GM19467 (cell line): ENCODE data around the gene ARMC5.
"Not testable (repeated sequence)": the region's sequence is repeated elsewhere in the genome, so short reads cannot be mapped to it uniquely, and the experiment has no call there.

ENCODE experiments used
- ATAC-seq: cut with Tn5 transposase; IDR thresholded peaks from one replicate; pipeline ENCODE4 v1.9.1; 2021; ENCODE audit warnings: mild to moderate bottlenecking, moderate library complexity; ENCODE audit not compliant: unreplicated experiment

The ARMC5 gene

DNA sequence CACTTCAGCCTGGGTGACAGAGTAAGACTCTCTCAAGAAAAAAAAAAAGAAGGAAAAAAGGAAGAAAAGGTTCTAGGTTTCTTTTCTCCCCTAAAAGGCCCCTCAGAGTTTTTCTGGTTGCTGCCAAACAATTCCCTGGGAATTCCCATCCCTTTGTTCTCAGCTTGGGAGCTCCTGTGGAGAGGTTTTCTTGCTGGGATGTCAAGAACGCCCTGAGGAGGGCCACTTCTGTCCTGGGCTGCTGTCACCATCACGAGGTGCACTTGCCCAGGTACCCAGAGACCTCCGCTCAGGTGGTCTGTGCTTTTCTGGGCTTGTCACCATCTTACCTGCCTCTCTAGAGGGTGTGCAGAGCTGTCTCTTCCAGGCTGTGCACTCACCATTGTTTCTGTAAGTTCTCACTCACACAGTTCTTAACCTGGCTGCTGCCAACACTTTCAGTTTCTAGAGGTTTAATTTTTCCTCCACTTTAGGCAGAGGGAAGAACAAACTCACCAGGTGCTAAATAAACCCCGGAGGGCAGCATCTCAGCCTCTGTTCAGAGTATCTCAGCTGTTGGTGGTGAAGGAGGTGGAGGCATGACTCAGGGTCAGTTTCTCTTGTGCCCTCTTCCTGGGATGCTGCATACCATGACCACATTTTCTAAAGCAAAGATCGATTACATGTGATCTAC is 28.8 kb upstream of the ARMC5 start:
- no peak for ATAC-seq

DNA sequence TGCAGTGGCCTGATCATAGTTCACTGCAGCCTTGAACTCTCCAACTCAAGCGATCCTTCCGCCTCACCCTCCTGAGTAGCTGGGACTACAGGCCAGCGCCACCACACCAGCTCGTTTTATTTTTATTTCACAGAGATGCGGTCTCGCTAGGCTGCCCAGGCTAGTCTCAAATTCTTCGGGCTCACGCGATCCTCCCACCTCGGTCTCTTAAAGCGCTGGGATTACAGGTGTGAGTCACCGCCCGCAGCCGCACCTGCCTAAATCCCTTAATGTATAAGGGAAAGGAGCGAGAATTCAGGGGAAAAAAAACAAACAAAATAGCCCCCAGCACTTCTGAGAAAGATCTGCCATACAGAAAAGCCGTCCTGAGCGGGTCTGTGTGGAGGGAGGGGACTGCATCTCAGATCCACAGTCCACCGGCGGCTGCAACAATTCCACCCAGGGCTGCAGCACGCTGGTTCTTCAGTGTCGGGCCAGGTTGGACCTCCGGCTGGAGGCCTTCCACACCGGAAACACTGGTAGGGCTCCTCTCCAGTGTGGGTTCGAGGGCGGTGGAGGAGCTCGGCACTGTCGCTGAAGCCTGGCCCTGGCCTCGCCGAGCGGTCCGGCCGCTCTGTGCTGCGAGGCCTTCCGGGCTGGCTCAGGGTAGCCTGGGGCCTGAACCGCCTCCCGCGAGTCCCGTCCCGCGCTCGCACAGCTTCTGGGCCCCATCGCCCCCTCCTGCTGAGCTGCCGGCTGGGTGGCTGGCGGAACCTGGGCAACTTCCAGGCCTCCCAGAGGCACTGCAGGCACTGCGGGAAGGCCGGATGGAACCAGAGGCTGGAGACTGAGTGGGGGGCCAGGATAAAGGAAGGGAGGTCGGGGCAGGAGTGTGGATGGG is 23.7 kb upstream of the ARMC5 start:
- no peak for ATAC-seq

DNA sequence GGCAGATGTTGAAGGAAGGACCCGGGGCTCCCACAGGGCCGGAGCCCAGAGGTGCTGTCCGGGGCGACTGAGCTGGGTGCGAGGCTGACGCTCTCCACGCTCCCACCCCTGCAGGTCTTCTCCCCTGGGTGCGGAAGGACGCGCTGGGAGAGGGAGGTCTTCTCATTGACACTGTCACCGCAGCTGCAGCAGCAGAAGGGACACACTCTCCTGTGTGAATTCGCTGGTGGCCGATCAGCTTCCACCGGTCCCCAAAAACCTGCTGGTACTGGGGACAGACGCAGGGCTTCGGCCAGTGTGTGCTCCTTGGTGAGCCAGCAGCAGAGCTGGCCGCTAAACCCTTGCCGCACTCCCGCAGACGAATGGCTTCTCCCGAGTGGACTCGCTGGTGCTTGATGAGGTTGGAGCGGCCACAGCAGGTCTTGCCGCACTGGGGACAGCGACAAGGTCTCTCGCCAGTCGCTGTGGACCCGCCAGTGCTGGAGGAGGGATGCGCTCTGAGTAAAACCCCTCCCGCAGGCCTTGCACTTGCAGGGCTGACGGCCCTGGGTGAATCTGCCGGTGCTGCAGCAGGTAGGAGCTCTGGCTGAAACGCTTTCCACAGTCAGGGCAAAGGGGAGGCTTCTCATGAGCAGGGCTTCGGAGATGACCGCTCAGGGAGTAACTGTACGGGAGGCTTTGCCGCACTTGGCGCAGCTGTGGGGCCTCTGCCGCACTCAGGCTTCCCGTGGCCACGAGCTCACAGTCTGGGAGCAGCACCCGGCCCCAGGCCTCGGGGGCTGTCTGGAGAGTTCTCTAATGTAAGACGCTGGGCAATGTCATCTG is 22.9 kb upstream of the ARMC5 start:
- ATAC-seq, result no peak

DNA sequence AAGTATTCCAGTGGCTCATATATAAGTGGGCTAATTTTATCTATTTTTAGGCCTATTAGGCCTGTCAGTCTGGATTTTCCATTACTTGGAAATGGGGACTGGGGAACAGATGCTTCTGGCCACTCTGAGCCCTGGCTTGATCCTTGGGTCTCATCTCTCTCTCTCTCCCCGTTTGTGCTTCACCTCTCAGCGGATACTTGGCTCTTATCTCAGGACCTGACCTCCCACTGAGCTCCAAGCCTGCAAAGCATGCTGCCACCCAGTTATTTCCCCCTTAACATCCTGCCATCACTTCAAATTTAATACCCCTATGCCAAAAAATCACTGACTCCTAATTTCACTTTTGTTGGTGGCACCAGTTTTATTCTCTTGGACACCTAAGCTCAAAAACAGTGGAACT is 20.9 kb upstream of the ARMC5 start:
- no peak for ATAC-seq

DNA sequence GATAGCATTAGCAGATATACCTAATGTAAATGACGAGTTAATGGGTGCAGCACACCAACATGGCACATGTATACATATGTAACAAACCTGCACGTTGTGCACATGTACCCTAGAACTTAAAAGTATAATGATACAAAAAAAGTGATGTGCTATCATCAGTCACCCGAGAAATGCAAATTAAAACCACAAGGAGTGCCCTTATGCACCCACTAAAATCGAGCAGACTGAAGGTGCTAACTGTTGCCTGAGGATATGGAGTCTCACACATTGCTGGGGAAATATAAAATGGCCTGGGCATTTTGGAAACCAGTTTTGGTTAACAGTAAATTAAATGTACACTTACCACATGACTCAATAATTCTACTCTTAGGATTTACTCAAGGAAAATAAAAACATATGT is 20.3 kb upstream of the ARMC5 start:
- ATAC-seq, result not testable (repeated sequence)

DNA sequence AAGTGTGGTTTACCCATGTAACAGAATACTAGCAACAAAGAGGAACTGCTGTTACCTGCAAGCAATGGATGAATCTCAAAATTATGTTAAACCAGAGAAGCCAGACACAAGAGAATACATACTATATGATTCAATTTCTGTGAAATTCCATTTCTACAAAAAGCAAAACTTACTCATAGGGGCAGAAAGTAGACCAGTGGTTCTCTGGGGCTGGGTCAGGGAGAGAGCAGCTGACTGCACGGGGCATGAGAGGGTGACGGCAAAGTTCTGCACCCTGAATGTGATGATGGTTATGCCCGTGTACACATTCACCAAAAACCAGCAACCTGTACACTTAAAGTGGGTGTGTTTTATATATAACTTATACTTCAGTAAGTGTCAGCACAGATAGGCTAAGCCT is 19.8 kb upstream of the ARMC5 start:
- no peak for ATAC-seq

DNA sequence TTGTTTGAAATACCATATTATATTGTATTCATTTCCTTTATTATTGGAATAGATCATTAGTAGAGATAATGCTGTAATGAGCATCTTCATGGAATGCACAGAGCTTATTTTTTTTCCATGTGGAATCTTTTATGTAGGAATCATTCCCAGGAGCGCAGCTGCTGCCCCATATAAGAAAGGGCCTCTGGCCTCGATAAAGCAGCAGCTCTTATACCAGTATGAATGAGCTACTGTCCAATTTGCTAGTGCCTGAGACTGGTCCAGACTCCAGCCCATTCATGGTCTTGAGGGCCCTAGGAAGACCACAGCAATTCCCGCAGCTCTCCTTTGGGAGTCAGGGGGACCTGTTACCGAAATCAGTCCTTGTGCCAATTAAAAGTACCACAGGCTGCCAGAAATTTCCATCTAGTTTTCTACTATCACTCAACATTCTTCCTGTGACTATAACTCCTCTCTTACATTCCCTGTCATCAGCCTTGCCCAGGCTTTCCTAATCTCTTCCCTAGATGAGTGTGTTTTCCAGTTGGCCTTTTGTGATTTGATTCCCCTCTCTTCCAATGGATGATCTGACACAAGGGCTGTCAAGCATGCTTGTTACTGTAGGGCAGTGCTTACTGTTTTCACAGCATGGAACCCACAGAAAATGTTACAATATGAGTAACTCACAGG is 18.7 kb upstream of the ARMC5 start:
- ATAC-seq, result no peak

DNA sequence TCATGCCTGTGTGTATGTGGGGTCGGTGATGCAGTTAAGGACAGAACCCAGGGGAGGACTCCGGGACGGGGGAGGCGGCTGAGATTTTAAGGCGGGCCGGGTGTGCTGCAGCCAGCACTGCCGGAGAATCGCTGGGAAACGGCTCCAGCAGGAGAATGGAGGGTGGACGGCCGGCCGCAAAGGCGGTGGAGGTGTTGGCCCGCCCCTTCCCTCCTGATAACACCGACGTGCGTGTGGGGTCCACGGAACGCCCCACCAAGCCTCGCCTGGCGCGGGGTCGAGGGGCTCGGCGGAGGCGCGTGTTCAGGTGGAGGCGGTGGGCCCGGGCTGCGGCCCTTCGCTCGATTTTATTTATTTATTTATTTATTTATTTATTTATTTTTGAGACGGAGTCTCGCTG is 17.3 kb upstream of the ARMC5 start:
- no peak for ATAC-seq

DNA sequence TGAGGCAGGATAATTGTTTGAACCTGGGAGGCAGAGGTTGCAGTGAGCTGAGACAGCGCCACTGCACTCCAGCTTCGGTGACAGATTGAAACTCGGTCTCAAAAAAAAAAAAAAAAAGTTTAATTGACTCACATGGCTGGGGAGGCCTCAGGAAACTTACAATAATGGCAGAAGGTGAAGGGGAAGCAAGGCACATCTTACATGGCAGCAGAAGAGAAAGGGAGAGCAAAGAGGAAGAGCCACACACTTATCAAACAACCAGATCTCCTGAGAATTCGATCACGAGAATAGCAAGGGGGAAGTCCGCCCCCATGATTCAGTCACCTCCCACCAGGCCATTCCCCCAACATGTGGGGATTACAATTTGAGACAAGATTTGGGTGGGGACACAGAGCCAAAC is 13.4 kb upstream of the ARMC5 start:
- ATAC-seq, result not testable (repeated sequence)

DNA sequence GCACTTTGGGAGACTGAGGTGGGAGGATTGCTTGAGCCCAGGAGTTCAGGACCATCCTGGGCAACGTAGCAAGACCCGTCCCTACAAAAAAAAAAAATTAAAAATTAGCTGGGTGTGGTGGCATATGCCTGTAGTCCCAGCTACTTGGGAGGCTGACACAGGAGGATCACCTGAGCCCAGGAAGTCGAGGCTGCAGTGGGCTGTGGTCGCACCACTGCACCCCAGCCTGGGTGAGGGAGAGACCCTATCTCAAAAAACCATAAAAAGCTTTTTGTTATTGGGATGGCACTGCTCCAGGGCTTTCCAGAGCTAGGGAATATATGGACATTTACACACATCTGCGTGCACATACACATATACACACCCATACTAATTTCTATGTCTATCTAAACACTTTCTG is 8.1 kb upstream of the ARMC5 start:
- ATAC-seq, result no peak

DNA sequence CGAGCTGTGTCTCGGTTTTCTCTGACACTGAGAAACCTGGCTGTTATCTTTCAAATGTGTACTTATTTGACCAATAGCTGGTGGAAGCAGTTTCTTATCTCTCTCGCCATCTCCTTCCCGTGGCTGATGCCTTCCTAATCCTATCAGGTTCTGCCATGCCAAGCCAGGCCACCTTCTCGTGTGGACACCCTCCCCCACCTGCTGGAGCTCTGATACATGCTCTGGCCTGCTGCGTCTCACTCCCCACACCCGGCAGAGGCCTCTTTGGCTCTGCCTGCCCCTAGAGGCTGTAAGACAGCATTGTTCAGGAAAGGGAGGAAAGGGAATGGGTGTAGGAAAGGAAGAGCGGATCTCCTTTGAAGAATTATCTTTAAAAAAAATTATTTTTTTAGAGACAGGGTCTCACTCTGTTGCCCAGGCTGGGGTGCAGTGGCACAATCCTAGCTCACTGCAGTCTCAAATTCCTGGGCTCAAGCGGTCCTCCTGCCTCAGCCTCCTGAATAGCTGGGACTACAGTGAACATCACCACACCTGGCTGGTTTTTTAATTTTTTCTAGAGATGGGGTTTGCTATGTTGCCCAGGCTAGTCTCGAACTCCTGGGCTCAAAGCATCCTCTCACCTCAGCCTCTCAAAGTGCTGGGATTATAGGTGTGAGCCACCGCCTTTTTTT is 7.5 kb upstream of the ARMC5 start:
- no peak for ATAC-seq

DNA sequence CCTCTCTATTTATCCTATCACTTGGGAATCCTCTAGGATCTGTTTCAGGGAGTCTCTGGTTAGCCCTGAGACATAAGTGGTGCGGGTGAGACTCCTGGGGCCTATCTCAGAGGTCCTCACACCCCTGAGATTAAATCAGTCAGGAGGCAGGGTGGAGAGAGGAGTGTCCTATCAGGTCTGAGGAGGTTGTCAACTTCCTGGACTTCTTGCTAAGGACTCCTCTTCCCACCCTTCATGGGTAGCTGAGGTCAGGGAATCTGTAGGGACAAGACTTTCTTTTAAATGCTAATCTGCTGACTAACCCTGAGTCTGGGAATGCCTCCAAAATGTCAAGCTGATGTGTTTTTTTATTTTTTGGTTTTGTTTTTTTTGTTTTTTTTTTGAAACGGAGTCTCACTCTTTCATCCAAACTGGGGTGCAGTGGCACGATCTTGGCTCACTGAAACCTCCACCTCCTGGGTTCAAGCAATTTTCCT is 6.6 kb upstream of the ARMC5 start:
- ATAC-seq, result no peak

DNA sequence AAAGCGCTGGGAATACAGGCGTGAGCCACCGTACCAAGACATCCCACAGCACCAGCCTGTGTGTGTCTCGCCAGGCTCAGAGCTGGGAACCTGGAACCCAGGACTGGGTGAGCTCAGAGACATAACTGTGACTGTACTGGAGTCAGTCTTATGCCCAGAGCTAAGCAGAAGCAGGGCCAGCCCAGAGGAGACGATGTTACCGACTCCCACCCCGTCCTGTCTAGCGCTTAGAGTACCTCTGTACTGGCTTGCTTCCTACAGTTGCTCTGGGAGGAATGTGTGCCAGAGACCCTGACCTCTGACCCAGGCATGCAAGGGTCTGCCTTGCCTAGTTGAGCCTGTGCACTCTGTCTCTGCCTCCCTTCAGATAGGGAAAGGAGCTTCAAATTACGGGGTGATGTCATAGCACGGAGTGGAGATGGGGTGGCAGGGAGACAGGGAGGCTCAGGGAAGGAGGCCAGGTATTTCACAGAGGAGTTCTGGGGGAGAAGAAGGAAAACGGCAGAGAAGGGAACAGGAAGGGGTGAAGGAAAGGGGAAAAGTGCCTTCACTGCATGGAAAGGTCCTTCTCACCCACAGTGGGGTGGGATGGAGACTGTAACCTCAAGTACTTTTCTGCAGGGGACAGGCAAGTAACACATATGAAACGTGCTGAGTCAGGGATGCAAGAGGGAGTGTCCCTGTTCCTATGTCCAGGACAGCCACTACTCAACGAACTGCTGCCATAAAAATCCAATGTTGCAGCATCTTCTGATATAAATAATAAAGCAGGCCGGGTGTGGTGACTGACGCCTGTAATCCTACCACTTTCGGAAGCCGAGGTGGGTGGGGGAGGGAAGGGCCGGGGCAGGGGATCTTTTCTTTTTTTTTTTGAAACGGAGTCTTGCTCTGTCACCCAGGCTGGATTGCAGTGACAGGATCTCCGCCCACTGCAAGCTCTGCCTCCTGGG is 5.8 kb upstream of the ARMC5 start:
- no peak for ATAC-seq

DNA sequence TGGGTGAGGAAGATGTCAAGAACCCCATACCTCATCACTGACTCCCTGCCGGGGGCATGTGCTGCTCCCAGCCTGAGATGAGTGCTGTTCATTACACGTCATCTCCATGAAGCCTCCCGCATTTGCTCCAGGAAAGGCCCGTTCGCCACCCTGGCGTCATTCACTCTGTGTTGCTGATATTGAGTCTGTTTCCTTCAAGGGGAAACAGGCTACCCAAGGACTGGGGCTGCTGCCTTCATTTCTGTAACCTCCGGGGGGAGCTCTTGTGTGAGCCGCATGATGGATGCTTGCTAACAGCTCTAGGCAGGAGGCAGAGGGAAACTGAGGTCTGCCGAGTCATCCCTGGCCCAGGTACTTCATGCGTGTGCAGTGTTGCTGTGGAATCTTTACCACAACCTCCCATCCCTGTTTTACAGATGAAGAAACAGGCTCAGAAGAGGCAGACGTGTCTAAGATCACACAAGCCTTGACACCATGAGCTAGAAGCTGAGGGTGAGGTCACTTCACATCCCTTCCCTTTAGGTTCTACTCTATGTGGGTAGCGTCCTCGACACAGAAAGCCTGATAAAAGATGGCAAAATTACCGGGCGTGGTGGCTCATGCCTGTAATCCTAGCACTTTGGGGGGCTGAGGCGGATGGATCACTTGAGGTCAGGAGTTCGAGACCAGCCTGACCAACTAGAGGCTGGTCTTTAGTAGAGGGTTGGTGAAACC is 3.5 kb upstream of the ARMC5 start:
- ATAC-seq, result no peak

DNA sequence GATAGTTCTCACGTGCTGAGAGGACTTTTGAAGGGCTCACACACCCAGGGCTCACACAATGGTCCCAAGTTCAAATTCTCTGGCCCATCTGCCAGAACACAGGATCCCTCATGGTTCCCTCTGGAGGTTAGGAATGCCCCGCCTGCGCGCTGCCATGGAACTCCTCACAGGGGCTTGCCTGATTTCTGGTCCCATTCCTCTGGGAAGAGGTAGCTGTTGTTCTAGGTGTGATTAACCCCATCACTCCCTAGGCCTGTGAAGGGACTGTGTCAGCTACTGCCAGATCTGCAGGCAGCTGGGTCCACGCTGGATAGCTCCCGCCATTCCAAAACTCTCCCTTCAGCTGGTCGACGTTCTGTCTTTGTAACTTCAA is 2.3 kb upstream of the ARMC5 start:
- no peak for ATAC-seq

DNA sequence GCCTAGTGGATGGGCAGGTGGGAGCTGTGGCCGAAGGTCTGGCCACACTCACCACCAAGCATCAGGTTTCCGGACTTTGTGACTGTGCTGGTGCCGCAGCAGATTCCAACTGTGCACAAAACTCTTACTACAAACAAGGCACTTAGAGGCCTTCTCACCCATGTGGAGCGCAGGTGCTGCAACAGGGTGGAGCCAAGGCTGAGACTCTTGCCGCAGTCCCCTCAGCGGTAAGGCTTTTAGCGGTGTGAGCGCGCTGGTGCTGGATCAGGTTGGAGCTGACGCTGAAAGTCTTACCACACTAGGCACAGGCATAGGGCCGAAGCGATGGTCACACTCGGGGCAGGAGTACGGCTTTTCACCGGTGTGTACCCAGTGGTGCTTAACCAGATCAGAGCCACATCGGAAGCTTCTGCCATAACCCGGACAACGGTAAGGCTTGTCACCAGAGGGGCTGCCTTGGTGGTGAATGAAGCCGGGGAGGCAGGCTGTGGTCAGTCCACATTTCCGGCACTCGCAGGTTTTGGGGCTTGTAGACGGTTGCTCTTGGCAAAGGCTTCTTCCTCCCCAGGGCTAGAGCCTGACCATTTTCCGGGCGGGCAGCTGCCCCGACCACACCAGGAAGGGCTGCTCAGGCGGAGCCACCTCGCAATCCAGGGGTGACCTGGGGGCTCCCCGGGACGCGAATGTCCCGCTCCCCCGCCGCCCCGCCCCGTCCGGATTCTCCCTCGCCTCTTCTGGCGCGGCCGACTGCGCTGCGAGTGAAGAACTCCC is 1.0 kb upstream of the ARMC5 start:
- peak; percentile 10 for ATAC-seq

DNA sequence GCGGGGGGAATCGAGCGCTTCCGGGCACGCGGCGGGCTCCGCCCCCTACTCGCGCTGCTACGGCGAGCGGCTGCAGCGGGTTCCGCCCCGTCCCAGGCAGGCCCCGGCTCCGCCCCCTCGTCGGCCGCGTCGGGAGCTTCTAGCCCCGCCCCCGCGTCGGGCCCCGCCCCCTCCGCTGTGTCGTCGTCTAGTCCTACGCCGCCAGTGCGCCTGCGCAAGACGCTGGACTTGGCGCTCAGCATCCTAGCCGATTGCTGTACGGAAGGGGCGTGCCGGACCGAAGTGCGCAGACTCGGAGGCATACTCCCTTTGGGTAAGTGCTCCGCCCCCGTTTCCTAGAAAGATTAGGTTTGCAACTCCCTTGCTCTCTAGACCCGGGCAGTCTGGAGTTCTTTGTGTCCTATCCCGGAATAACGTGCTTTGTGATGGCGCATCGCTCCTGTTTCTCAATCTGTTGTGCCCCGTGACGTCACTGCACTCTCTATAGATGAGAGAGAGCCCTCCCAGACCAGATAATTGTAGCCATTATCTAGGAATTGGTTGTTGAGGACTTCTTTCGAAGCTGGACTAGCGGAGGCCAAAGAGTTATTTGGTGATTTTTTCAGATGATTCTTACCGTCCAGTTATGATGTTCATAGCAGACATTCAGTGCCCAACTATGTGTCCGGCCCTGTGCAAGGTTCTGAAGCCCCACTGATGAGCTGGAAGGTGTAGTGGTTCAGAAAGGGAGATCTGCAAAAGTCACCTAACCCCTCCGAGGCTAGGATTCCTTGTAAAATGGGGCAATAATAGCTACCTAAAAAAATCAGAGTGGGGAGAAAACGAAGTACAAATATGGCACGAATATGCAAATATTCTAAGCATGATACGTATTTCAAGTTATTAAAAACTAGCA is 633 bp downstream of the ARMC5 start:
- peak; percentile 60 for ATAC-seq
